ENCODE data around the gene CFHR5.

GRCh38 chr1:197013234-197013633 is 35.9 kb downstream of the CFHR5 start:
- TF ChIP-seq ZNF26 (tag by site-specific recombination; IDR thresholded peaks at IDR 0.05) (no peak), ZNF23 (tag by site-specific recombination; IDR thresholded peaks at IDR 0.05; ENCODE audit: borderline replicate concordance) (no peak), ZNF132 (tag by site-specific recombination; IDR thresholded peaks at IDR 0.05; ENCODE audit: borderline replicate concordance) (no peak), CTCF (tag by site-specific recombination; IDR thresholded peaks at IDR 0.05) (no peak), ZNF214 (tag by site-specific recombination; IDR thresholded peaks at IDR 0.05; ENCODE audit: borderline replicate concordance) (no peak), ZBTB44 (tag by site-specific recombination; IDR thresholded peaks at IDR 0.05) (no peak), ZNF660 (tag by site-specific recombination; IDR thresholded peaks at IDR 0.05) (no peak), SETDB1 (IDR thresholded peaks at IDR 0.05; ENCODE audit: insufficient read length, low read length) (no peak), ZNF140 (tag by site-specific recombination; IDR thresholded peaks at IDR 0.05) (no peak)

Measured in HEK293 (cell line).